ENCODE data around the gene MMP24. TPM values are rescaled to one million over a fixed set of nuclear protein-coding genes. Genes with fewer than 3 reads are reported as not detected.

Gene MMP24
- total and polyA plus RNA-seq, 4 donors: 15.3 to 51.0 (median 35.4) TPM

- Histone ChIP-seq H3K36me3 (ENCODE audit: control insufficient read depth, insufficient read depth, low read length) (peaks cover 6% of the 10 kb centered on the region), H3K4me1 (ENCODE audit: control insufficient read depth, insufficient read depth, low read length) (peaks cover 3% of the 10 kb centered on the region), H3K27me3 (ENCODE audit: control insufficient read depth, insufficient read depth, low read length) (no peaks in the 10 kb centered on the region), H3K4me3 (ENCODE audit: low read depth, low read length) (no peak overlapping the region), H3K9me3 (ENCODE audit: control insufficient read depth, insufficient read depth, low read length) (no peaks in the 10 kb centered on the region), H3K27ac (ENCODE audit: low read depth, low read length) (no peak overlapping the region)
- DNase-seq (ENCODE audit: low read depth in 4 of 6, low spot score in 6 of 6): no peak
- 71% methylated on average over 2 of the region's 5 CpGs for WGBS (ENCODE audit: insufficient coverage)
Measured at GRCh38 chr20:35317416-35318210, 91.1 kb downstream of the MMP24 start.

- Histone ChIP-seq H3K4me1 (ENCODE audit: control insufficient read depth, insufficient read depth, low read length) (peaks cover 3% of the 10 kb centered on the region), H3K9me3 (ENCODE audit: control insufficient read depth, insufficient read depth, low read length) (no peaks in the 10 kb centered on the region), H3K27ac (ENCODE audit: low read depth, low read length) (peak overlapping the region; percentile 13), H3K4me3 (ENCODE audit: low read depth, low read length) (no peak overlapping the region), H3K36me3 (ENCODE audit: control insufficient read depth, insufficient read depth, low read length) (peaks cover 5% of the 10 kb centered on the region), H3K27me3 (ENCODE audit: control insufficient read depth, insufficient read depth, low read length) (no peaks in the 10 kb centered on the region)
- DNase-seq (ENCODE audit: low read depth in 4 of 6, low spot score in 6 of 6): peak in 1 of 6 donors; percentile 21
- 71% methylated on average over 3 of the region's 6 CpGs for WGBS (ENCODE audit: insufficient coverage)
Measured at GRCh38 chr20:35318502-35319157, 92.1 kb downstream of the MMP24 start.

GRCh38 chr20:35319192-35319870 is 92.8 kb downstream of the MMP24 start:
- H3K36me3 ChIP-seq (ENCODE audit: control insufficient read depth, insufficient read depth, low read length): peaks cover 3% of the 10 kb centered on the region
- H3K9me3 ChIP-seq (ENCODE audit: control insufficient read depth, insufficient read depth, low read length): no peaks in the 10 kb centered on the region
- peak in 2 of 6 donors; percentile 33 to 95 for DNase-seq (ENCODE audit: low read depth in 4 of 6, low spot score in 6 of 6)
- peak overlapping the region; percentile 15 for H3K27ac ChIP-seq (ENCODE audit: low read depth, low read length)
- 43% methylated on average over 3 of the region's 5 CpGs for WGBS (ENCODE audit: insufficient coverage)
- peaks cover 3% of the 10 kb centered on the region for H3K4me1 ChIP-seq (ENCODE audit: control insufficient read depth, insufficient read depth, low read length)
- H3K4me3 ChIP-seq (ENCODE audit: low read depth, low read length): no peak overlapping the region
- H3K27me3 ChIP-seq (ENCODE audit: control insufficient read depth, insufficient read depth, low read length): no peaks in the 10 kb centered on the region

GRCh38 chr20:35319871-35320197 is 93.3 kb downstream of the MMP24 start:
- Histone ChIP-seq H3K36me3 (ENCODE audit: control insufficient read depth, insufficient read depth, low read length) (peaks cover 3% of the 10 kb centered on the region), H3K4me3 (ENCODE audit: low read depth, low read length) (no peak overlapping the region), H3K27me3 (ENCODE audit: control insufficient read depth, insufficient read depth, low read length) (no peaks in the 10 kb centered on the region), H3K4me1 (ENCODE audit: control insufficient read depth, insufficient read depth, low read length) (peaks cover 3% of the 10 kb centered on the region), H3K27ac (ENCODE audit: low read depth, low read length) (no peak overlapping the region), H3K9me3 (ENCODE audit: control insufficient read depth, insufficient read depth, low read length) (no peaks in the 10 kb centered on the region)
- DNase-seq (ENCODE audit: low read depth in 4 of 6, low spot score in 6 of 6): no peak

- no peak overlapping the region for H3K27ac ChIP-seq (ENCODE audit: low read depth, low read length)
- H3K4me1 ChIP-seq (ENCODE audit: control insufficient read depth, insufficient read depth, low read length): peaks cover 3% of the 10 kb centered on the region
- no peak overlapping the region for H3K4me3 ChIP-seq (ENCODE audit: low read depth, low read length)
- DNase-seq (ENCODE audit: low read depth in 4 of 6, low spot score in 6 of 6): no peak
- no peaks in the 10 kb centered on the region for H3K9me3 ChIP-seq (ENCODE audit: control insufficient read depth, insufficient read depth, low read length)
- H3K36me3 ChIP-seq (ENCODE audit: control insufficient read depth, insufficient read depth, low read length): peaks cover 2% of the 10 kb centered on the region
- H3K27me3 ChIP-seq (ENCODE audit: control insufficient read depth, insufficient read depth, low read length): no peaks in the 10 kb centered on the region
- WGBS (ENCODE audit: insufficient coverage): 100% methylated on average over 2 of the region's 3 CpGs
Measured at GRCh38 chr20:35320396-35321126, 94.1 kb downstream of the MMP24 start.

GRCh38 chr20:35325401-35325800 is 98.9 kb downstream of the MMP24 start:
- Histone ChIP-seq H3K27ac (ENCODE audit: low read depth, low read length) (no peak overlapping the region), H3K4me1 (ENCODE audit: control insufficient read depth, insufficient read depth, low read length) (peaks cover 5% of the 10 kb centered on the region), H3K4me3 (ENCODE audit: low read depth, low read length) (no peak overlapping the region), H3K36me3 (ENCODE audit: control insufficient read depth, insufficient read depth, low read length) (no peaks in the 10 kb centered on the region), H3K27me3 (ENCODE audit: control insufficient read depth, insufficient read depth, low read length) (no peaks in the 10 kb centered on the region), H3K9me3 (ENCODE audit: control insufficient read depth, insufficient read depth, low read length) (no peaks in the 10 kb centered on the region)
- no CpG with 5 or more reads among the region's 6 CpGs for WGBS (ENCODE audit: insufficient coverage)
- DNase-seq (ENCODE audit: low read depth in 4 of 6, low spot score in 6 of 6): peak in 1 of 6 donors; percentile 45

GRCh38 chr20:35326021-35326739 is 99.7 kb downstream of the MMP24 start:
- Histone ChIP-seq H3K36me3 (ENCODE audit: control insufficient read depth, insufficient read depth, low read length) (no peaks in the 10 kb centered on the region), H3K4me3 (ENCODE audit: low read depth, low read length) (no peak overlapping the region), H3K27ac (ENCODE audit: low read depth, low read length) (no peak overlapping the region), H3K9me3 (ENCODE audit: control insufficient read depth, insufficient read depth, low read length) (no peaks in the 10 kb centered on the region), H3K4me1 (ENCODE audit: control insufficient read depth, insufficient read depth, low read length) (peaks cover 5% of the 10 kb centered on the region), H3K27me3 (ENCODE audit: control insufficient read depth, insufficient read depth, low read length) (no peaks in the 10 kb centered on the region)
- 36% methylated on average over 9 of the region's 11 CpGs for WGBS (ENCODE audit: insufficient coverage)
- peak in 1 of 6 donors; percentile 81 for DNase-seq (ENCODE audit: low read depth in 4 of 6, low spot score in 6 of 6)
